Heart left ventricle (tissue), 13 donors: ENCODE results near the gene DDR1.

ENCODE experiments used
- POLR2A ChIP-seq, 2 donors: fragments of 450-650 bp; IDR thresholded peaks; one replicate each; pipeline ENCODE4 v1.6.1; 2017; ENCODE audit warnings: antibody characterized with exemption in 2 of 2, mild to moderate bottlenecking in 2 of 2, moderate library complexity in 2 of 2
- TF ChIP-seq, protein P1 (sequence below), 12 donors: fragments of 200-600 bp; sonication (generic) in 4 of 12; IDR thresholded peaks; one replicate each; pipeline versions ENCODE4 v1.5.0 to v1.8.0; 2018 to 2022; ENCODE audit warnings: antibody characterized with exemption in 12 of 12, mild to moderate bottlenecking in 5 of 12
- donor health status: ischemic (EF 13 %, LVEDD 7.1; RV severe dilation, severe dysfunction).
- donor health status: DM: no; HTN: yes; CAD: no.
- donor health status: DM: no; HTN: no; CAD: no.
- donor health status: ischemic (EF 25% LVEDD 6.9; RV normal size, moderate dysfunction).
- donor health status: ischemic (EF 25% LVEDD 5.7; RV mildly dilated, moderate dysfunction).
- donor health status: ischemic (EF 35%, LVEDD 5.7; RV mildly dilated, moderate dysfunction).
- donor health status: nonischemic (EF 11% LVEDD 7.7; RV severe dilation, severe dysfunction).
- donor health status: DM: yes; HTN: yes; CAD: no.
- donor health status: PGD.
- donor health status: ischemic (EF 29% LVEDD 5.4; RV normal size, mild dysfunction).
- donor health status: nonischemic (EF 23%, LVEDD 6.1; RV moderate dilation, normal function).

DNA sequence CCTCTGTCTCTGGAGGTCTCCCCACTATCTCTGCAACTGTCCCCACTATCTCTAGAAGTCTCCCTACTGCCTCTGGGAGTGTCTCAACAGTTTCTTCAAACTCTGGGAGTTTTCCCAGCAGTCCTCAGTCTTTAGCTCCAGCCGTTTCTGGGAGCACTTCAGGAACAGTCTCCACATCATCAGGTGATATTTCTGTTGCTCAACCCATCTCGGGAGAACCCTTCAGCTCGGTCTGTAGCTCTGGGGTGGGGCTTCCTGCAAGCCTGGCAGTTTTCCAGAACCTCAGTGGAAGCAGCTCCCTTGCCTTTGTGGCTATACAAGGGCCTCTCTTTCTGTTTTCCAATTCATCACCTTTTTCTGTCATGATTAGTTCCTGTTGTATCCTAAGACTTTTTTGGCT lies 50.7 kb downstream of the DDR1 start:
- TF ChIP-seq, protein P1, sequence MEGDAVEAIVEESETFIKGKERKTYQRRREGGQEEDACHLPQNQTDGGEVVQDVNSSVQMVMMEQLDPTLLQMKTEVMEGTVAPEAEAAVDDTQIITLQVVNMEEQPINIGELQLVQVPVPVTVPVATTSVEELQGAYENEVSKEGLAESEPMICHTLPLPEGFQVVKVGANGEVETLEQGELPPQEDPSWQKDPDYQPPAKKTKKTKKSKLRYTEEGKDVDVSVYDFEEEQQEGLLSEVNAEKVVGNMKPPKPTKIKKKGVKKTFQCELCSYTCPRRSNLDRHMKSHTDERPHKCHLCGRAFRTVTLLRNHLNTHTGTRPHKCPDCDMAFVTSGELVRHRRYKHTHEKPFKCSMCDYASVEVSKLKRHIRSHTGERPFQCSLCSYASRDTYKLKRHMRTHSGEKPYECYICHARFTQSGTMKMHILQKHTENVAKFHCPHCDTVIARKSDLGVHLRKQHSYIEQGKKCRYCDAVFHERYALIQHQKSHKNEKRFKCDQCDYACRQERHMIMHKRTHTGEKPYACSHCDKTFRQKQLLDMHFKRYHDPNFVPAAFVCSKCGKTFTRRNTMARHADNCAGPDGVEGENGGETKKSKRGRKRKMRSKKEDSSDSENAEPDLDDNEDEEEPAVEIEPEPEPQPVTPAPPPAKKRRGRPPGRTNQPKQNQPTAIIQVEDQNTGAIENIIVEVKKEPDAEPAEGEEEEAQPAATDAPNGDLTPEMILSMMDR (IDR thresholded peaks at IDR 0.05) = no peak
- TF ChIP-seq POLR2A (IDR thresholded peaks at IDR 0.05) = no peak
